RWPE1 (cell line): ENCODE results near the gene DUSP10.

Experiments
- CTCF ChIA-PET: fragments of 350-600 bp; sonication (Branson Sonifier 250); formaldehyde crosslinking; extraction: SDS; loops from one replicate; lab custom pipeline; 2021; lab: Yijun Ruan, JAX
- POLR2A ChIA-PET: fragments of 400-600 bp; formaldehyde crosslinking; extraction: SDS; loops from one replicate; lab custom pipeline; 2020; ENCODE audit warnings: antibody characterized with exemption; ENCODE audit not compliant: low non-redundant PET; lab: Yijun Ruan, JAX
- DNase-seq: peaks from one replicate; pipeline ENCODE4 v3.0.0; 2012; ENCODE audit warnings: low spot score
- H3K27ac ChIP-seq: fragments of 450-650 bp; 2 replicates; pipeline ENCODE4 v1.5.1; 2017
- TF ChIP-seq, protein P1 (sequence below): fragments of 450-650 bp; conservative IDR thresholded peaks from 2 replicates; pipeline ENCODE4 v1.5.1; 2017; ENCODE audit warnings: low read depth, mild to moderate bottlenecking

DUSP10 gene

DNA sequence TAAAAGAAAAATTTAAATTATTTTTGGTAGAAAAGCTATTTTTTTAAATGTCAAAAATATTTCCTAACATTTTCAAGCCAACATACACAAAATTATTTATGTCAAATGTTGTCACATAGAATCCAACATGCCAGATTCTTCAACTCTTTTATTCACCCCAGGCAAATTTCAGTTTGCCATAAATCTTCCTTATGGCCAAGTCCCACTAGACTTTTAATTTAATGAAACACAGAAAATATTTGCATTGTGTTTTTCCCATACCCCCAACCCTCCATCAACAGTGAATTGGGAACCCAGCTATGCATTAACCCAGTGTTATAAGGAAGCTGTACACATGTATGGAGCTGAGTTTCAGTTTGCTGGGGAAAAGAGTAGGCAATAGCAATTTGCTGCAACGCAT is 41.4 kb downstream of the DUSP10 start:
- no peak overlapping the region for H3K27ac ChIP-seq
- TF ChIP-seq, protein P1, sequence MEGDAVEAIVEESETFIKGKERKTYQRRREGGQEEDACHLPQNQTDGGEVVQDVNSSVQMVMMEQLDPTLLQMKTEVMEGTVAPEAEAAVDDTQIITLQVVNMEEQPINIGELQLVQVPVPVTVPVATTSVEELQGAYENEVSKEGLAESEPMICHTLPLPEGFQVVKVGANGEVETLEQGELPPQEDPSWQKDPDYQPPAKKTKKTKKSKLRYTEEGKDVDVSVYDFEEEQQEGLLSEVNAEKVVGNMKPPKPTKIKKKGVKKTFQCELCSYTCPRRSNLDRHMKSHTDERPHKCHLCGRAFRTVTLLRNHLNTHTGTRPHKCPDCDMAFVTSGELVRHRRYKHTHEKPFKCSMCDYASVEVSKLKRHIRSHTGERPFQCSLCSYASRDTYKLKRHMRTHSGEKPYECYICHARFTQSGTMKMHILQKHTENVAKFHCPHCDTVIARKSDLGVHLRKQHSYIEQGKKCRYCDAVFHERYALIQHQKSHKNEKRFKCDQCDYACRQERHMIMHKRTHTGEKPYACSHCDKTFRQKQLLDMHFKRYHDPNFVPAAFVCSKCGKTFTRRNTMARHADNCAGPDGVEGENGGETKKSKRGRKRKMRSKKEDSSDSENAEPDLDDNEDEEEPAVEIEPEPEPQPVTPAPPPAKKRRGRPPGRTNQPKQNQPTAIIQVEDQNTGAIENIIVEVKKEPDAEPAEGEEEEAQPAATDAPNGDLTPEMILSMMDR: no peak
- POLR2A ChIA-PET: no interaction called here
- CTCF ChIA-PET: interaction anchor here (0.7 kb wide), 2 partner anchors 275 to 747 kb away, joined by 5 to 6 read pairs; no protein-coding TSS in a partner anchor
- DNase-seq: no peak

DNA sequence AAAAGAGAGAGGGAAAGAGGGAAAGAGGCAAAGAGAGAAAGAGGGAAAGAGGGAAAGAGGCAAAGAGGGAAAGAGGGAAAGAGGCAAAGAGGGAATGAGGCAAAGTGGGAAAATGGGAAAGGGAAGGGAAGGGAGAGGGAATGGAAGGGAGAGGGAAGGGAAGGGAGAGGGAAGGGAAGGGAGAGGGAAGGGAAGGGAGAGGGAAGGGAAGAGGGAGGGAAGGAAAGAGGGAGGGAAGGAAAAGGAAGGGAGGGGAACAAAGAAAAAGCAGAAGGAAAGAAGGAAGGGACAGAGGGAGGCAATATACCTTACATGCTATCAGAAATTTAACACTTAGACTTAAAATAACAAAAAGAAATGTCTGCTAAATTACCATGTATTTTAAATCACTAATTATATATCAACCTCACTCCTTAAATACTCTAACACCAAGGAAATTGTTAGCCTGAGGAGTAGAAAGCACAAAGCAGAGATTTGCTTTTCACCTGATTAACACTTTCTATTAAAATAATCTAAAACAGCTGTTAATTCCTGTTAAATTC is 41.8 kb downstream of the DUSP10 start:
- CTCF ChIA-PET: no interaction called here
- TF ChIP-seq, protein P1: no peak
- H3K27ac ChIP-seq: no peak overlapping the region
- no peak for DNase-seq
- POLR2A ChIA-PET: no interaction called here

DNA sequence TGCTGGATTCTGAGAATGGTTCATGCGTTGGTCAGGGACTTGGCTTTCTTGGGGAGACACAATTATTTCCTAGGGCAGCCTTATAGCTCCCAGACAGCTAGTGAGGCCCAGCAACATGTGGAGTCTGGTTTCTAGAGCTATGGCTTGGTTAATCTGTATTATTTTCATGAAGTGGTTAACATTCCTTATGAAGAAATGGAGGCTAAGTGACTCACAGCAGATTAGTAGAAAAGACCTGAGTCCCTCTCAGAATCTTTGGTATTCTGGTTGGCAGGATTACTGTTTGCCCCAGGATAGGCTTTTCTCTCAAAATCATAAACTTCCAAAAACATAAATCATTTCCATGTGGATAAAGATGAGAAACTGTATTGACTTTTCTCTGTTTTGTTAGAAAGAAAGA is 42.3 kb downstream of the DUSP10 start:
- ChIA-PET CTCF (no interaction called here), POLR2A (no interaction called here)
- no peak overlapping the region for H3K27ac ChIP-seq
- TF ChIP-seq, protein P1: no peak
- DNase-seq: no peak

DNA sequence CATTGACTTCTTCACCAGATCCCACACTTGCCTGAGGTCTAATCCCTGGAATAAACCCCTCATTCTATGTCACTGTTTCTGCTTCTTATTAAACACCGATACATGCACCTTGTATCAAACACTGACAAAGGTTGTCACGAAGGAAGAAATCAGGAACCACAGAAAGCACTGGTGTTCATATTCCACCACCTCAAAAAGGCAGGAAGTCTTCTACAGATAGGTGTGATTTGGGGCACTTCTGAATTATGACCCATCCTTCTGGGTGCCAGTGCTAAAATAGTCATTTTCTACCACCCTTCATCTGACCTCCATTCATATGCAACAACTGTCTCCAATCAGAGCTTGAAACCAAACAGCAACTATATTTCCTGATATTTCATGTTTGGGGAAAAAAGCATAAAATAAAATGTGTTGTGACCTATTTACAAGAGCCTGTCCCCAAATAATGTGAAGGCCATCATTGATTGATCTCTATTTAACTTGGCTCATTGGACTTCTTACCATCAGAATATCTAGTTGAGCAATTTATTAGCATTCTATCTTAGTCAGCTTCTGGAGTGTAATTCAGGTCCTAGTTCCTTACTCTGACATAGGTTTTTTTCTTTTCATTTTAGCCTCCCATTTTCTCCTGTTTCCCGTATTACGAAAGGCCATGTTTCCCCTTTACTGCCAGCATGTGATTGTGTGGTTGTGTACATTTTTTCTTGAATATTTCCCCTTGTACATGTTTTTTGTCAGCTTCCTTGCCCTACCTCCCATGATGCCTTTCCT is 43.1 kb downstream of the DUSP10 start:
- no peak for DNase-seq
- ChIA-PET CTCF (interaction anchor here (1.3 kb wide), 1 partner anchor 221 kb away, joined by 4 read pairs; no protein-coding TSS in a partner anchor), POLR2A (no interaction called here)
- TF ChIP-seq, protein P1: no peak
- H3K27ac ChIP-seq: no peak overlapping the region

DNA sequence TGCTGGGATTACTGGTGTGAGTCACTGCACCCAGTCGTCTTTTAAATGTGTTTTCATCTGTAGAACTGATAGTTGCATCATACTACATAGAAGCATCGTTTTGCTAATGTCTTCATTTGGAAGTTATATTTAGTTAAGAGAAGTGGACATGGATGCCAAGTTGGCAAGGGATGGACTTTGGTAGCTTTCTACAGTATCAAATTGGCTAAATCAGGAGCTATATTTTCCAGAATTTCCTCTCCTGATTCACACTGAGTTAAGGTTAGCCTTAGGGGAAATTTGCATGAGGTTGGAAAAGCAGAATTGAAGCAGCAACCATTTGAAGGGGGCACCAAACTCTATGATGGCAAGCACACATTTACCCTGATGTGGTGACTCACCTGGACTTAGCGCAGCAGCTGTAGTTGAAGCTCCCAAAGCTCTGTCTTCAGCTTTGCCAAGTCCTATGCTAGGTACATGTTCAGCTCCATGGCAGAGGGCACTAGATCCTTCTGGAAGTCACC is 43.9 kb downstream of the DUSP10 start:
- POLR2A ChIA-PET: no interaction called here
- TF ChIP-seq, protein P1: no peak
- DNase-seq: no peak
- CTCF ChIA-PET: interaction anchor here (1.3 kb wide), 1 partner anchor 220 kb away, joined by 4 read pairs; no protein-coding TSS in a partner anchor
- no peak overlapping the region for H3K27ac ChIP-seq

DNA sequence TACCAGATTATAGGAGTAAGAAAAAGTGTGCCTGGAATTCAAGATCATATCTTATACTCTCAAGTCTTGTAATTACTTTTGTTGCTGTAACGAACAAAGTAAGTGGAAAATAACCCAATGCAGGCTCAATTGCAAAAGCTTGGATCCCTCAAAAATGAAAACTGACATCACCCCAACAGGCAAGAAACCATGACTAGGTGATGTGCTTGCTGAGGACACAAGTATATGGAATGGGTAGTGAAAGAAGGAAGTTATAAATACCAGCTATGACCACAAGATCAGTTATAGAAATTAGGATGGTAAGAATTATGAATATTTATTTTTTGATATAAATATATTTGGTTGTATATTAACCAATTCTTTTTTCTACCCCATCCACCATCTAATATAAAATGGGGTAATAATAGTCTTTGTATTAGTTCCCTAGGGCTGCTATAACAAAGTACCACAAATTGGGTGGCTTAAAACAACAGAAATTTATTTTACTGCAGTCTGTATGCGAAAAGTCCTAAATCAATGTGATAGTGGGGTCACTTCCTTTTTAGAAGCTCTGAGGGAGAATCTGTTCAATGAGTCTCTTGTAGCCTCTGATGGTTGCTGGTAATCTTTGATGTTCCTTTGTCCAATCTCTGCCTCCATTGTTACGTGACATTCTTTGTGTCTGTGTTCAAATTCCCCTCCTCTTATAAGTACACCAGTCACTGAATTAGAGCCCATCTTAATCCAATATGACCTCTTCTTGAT is 45.0 kb downstream of the DUSP10 start:
- CTCF ChIA-PET: interaction anchor here (0.7 kb wide), 2 partner anchors 253 to 1010 kb away, joined by 3 to 12 read pairs; no protein-coding TSS in a partner anchor
- POLR2A ChIA-PET: no interaction called here
- DNase-seq: no peak
- TF ChIP-seq, protein P1: no peak
- H3K27ac ChIP-seq: no peak overlapping the region
